NB4 (cell line): ENCODE results near the gene WNT5A.

Experiments used
- DNase-seq: peaks from one replicate; pipeline ENCODE4 v3.0.0; 2010; ENCODE audit warnings: low read depth
- H3K4me3 ChIP-seq: one replicate; pipeline ENCODE4 v1.5.1; 2011; ENCODE audit warnings: mild to moderate bottlenecking, low read depth, low read length, moderate library complexity
- MAX ChIP-seq: IDR thresholded peaks from 2 replicates; pipeline ENCODE4 v1.6.1; 2011; ENCODE audit warnings: low read depth, low read length
- MYC ChIP-seq: IDR thresholded peaks from 2 replicates; pipeline ENCODE4 v1.6.1; 2011; ENCODE audit warnings: low read depth, low read length
- POLR2A ChIP-seq: IDR thresholded peaks from 2 replicates; pipeline ENCODE4 v1.6.1; 2011; ENCODE audit warnings: mild to moderate bottlenecking; ENCODE audit not compliant: insufficient read length; ENCODE audit errors: extremely low read depth
- TF ChIP-seq, protein P1 (sequence below): IDR thresholded peaks from one replicate; pipeline ENCODE4 v1.5.1; 2012; ENCODE audit warnings: low read depth, low read length

Gene WNT5A

GRCh38 chr3:55486101-55486856 lies 827 bp downstream of the WNT5A start:
- no peak overlapping the region for H3K4me3 ChIP-seq
- no peak for DNase-seq
- no peak for TF ChIP-seq MAX
- TF ChIP-seq MYC = no peak
- TF ChIP-seq, protein P1, sequence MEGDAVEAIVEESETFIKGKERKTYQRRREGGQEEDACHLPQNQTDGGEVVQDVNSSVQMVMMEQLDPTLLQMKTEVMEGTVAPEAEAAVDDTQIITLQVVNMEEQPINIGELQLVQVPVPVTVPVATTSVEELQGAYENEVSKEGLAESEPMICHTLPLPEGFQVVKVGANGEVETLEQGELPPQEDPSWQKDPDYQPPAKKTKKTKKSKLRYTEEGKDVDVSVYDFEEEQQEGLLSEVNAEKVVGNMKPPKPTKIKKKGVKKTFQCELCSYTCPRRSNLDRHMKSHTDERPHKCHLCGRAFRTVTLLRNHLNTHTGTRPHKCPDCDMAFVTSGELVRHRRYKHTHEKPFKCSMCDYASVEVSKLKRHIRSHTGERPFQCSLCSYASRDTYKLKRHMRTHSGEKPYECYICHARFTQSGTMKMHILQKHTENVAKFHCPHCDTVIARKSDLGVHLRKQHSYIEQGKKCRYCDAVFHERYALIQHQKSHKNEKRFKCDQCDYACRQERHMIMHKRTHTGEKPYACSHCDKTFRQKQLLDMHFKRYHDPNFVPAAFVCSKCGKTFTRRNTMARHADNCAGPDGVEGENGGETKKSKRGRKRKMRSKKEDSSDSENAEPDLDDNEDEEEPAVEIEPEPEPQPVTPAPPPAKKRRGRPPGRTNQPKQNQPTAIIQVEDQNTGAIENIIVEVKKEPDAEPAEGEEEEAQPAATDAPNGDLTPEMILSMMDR = no peak
- no peak for TF ChIP-seq POLR2A

DNA sequence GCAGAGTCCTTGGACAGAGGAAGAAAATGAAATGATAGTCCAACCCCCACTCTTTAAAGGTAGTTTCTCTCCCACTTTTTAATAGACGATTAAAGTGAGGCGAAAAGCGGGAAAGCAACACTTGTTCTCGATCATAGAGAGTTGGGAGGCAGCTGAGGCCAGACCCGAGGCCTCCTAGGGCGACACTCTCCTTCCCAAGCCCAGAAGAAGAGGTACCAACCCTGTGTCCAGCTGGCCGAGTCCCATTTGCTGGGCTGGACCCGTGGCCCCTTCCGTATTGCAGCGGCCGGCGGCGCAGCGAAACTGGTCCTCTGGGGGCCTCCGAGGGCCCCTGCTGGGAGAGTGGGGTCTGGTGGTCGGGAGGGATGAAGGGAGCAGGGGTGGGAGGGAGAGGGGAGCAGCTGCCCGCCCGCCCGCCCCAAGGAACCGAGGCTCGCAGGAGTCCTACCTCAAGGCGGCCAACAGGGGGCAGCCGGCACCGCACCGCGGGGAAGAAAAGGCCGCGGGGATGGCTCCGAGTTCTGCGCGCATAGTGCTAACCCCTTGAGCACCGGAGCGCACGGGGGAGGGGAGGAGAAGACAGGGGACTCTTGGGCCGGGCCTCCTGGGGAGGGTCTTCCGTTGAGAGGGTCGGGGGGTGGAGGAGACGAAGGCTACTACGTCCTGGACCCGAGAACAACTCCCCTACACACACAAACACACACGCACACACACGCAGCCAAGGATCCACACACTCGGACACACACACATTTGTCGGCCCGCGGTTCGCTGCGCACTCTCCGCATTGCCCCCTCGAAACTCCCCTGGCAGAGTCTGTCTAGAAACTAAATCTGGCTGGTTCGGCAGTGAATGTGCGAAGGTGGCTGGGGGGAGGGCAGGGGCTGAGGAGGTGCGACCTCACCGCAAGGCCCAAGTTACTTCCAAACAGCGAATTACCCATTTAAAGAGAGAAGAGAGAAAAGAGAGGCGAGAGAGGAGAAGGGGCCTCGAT lies 2.0 kb downstream of the WNT5A start:
- peak; percentile 37 for DNase-seq

DNA sequence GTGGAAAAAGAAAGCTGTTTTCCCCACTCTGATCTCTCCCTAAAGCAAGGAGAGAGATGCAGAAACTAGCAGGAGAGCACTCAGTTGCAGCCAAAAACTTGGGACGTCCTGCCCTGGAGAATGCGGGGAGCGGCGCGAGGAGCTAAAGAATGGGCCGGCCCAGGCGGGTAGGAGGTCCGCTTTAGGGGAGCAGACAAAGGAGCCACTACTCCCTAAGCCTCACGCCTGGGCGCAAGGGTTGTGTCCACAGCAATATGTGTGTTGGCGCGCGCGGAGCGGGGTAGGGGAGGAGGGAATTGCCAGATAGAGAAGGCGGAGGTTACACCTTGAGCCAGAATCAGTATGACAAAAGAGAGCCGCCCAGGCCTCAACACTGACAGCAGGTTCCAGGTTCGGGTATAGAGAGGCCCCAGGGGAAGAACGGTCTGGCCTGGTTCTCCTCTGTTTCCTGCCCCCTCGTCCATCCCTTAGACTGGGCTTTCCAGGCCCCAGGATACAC lies 2.9 kb downstream of the WNT5A start:
- no peak for DNase-seq
- H3K4me3 ChIP-seq = no peak overlapping the region
- TF ChIP-seq, protein P1 = no peak
- no peak for TF ChIP-seq MAX
- TF ChIP-seq POLR2A = no peak
- TF ChIP-seq MYC = no peak

More for the DNA sequence above, 2.0 kb downstream of the WNT5A start:
- TF ChIP-seq POLR2A = no peak
- TF ChIP-seq, protein P1 = peak; percentile 27
- no peak for TF ChIP-seq MAX
- no peak overlapping the region for H3K4me3 ChIP-seq

DNA sequence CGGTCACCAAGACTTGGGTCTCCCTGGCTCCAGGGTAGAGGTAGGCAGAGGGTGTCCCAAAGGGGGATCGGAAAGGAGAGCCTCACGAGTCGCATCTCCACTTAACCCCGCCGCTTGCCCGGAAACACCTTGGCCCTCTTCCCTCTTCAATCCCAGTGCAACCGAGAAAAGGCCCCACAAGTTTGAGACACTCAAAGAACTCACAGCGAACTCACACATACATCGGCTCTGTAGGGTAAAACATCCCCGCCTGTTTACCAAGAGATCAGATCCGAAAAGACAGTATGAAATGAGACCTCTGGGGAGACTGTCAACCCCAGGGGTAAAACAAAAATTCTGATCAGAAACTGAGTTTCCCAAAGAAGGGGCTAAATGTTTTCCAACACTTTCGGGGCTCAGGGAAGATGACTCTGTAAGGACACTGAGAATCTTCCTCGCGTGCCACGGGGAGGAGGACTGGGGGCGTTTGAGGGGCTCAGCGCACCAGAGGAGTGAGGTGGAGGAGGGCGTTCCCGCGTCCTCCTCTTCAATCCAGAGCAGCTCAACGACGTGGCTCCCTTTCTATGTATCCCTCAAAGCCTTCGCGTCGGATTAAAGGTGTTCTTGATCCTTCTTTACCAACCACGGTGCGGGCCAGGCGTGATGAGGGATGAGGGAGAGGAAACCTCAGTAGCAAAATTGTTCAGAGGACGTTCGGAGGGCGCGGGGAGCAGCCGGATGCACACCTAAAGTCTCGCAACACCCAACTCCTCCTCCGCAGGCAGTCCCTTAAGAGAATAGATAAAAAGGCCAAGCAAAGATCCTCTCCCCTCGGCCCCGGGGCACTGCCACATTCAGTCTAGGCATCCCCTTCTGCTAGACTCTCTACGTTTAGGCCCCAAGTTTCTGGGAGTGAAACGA lies 3.7 kb downstream of the WNT5A start:
- no peak for DNase-seq
- TF ChIP-seq, protein P1 = no peak
- TF ChIP-seq MYC (no peak), POLR2A (no peak), MAX (no peak)
- no peak overlapping the region for H3K4me3 ChIP-seq

DNA sequence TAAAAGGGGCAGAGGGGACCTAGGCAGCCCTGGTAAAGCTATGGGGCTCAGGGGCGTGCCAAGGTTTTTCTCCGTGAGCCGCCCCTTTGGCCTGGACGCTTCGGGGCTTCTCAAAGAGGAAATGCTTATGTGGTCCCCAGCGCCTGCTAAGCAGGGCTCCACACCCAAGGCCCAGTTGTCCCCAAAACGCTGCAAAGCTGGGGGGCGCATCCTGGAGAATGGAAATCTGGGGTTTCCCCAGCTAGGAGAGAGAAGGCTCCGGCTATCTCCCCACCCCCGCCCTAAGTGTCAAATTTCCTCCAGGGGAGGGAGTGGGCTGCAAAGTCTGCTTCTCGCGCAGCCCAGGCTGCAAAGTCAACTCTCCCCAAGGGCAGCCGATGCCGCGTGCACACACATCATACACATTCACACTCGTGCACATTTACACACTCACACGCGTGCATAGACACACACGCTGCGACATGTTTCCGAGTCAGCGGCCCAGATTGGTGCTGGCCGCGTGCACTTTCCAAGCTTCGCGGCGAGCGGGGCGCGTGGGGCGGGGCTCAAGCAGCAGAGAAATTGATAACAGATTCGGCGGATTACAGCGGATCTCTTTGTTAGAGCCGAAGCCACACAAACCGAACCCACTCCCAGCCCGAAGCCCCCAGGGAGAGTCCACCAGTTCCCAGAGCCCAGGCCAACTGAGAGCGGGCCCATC lies 4.5 kb downstream of the WNT5A start:
- no peak for DNase-seq
- TF ChIP-seq MYC (no peak), MAX (no peak), POLR2A (no peak)
- TF ChIP-seq, protein P1 = no peak
- no peak overlapping the region for H3K4me3 ChIP-seq
